ENCODE data around the gene SLC9A8.

DNA sequence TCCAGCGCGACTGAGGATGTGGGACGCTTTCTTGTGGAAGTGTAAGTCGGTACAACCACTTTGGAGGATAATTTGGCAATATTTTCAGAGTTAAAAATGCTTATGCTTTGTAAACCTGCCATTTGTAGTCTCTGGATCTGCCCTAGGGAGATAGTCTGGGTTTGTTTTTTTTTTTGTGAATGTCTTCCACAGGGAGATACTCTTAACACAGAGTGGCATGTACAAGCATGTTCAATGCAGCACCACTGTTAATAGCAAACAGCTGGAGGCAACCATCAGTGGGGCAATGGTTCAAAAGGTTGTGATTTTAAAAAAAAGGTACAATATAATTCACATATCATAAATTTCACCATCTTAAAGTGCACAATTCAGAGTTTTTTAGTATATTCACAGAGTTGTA lies 22.4 kb downstream of the SLC9A8 start:
- TF ChIP-seq, protein P1, sequence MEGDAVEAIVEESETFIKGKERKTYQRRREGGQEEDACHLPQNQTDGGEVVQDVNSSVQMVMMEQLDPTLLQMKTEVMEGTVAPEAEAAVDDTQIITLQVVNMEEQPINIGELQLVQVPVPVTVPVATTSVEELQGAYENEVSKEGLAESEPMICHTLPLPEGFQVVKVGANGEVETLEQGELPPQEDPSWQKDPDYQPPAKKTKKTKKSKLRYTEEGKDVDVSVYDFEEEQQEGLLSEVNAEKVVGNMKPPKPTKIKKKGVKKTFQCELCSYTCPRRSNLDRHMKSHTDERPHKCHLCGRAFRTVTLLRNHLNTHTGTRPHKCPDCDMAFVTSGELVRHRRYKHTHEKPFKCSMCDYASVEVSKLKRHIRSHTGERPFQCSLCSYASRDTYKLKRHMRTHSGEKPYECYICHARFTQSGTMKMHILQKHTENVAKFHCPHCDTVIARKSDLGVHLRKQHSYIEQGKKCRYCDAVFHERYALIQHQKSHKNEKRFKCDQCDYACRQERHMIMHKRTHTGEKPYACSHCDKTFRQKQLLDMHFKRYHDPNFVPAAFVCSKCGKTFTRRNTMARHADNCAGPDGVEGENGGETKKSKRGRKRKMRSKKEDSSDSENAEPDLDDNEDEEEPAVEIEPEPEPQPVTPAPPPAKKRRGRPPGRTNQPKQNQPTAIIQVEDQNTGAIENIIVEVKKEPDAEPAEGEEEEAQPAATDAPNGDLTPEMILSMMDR (IDR thresholded peaks at IDR 0.05), result no peak
- no peak for TF ChIP-seq ZFX (IDR thresholded peaks at IDR 0.05; ENCODE audit: borderline replicate concordance)
